OCI-LY3 (cell line): ENCODE measurements around the gene FARP1.

Experiments used
- H2AFZ ChIP-seq: fragments of 200-600, 300-600 bp; shearing (Covaris generic); 2 replicates; pipeline ENCODE4 v1.6.0; 2014; ENCODE audit warnings: antibody characterized with exemption, low read depth, low read length
- H3K27ac ChIP-seq: fragments of 200-600, 300-600 bp; sonication (generic); 2 replicates; pipeline ENCODE4 v1.5.1; 2014; ENCODE audit warnings: mild to moderate bottlenecking, low read length, moderate library complexity, mixed read lengths
- H3K27me3 ChIP-seq: fragments of 200-600, 300-600 bp; sonication (generic); 2 replicates; pipeline ENCODE4 v1.6.1; 2014; ENCODE audit warnings: low read depth, low read length, mixed read lengths
- H3K36me3 ChIP-seq: fragments of 200-600, 300-600 bp; sonication (generic); replicated peaks from 2 replicates; pipeline ENCODE3; 2014; ENCODE audit warnings: low read depth, low read length, mixed read lengths
- H3K4me1 ChIP-seq: fragments of 300-600, 200-600 bp; sonication (generic); 2 replicates; pipeline ENCODE4 v1.6.1; 2014; ENCODE audit warnings: low read length, mixed read lengths
- H3K4me2 ChIP-seq: fragments of 200-600, 300-600 bp; sonication (generic); 2 replicates; pipeline ENCODE4 v1.6.1; 2014; ENCODE audit warnings: low read length, mixed read lengths
- H3K4me3 ChIP-seq: fragments of 300-600, 200-600 bp; sonication (generic); 2 replicates; pipeline ENCODE4 v1.5.1; 2014; ENCODE audit warnings: antibody characterized with exemption, mild to moderate bottlenecking, low read length, moderate library complexity
- H3K79me2 ChIP-seq: fragments of 300-600, 200-600 bp; shearing (Covaris generic); 2 replicates; pipeline ENCODE4 v1.6.1; 2014; ENCODE audit warnings: mild to moderate bottlenecking, low read length, mixed read lengths
- H3K9ac ChIP-seq: fragments of 300-600, 200-600 bp; shearing (Covaris generic); 2 replicates; pipeline ENCODE4 v1.6.0; 2014; ENCODE audit warnings: mild to moderate bottlenecking, low read length, moderate library complexity
- H3K9me3 ChIP-seq: fragments of 200-600, 300-600 bp; shearing (Covaris generic); 2 replicates; pipeline ENCODE4 v1.6.1; 2014; ENCODE audit warnings: low read length, mixed read lengths; ENCODE audit not compliant: insufficient read depth
- H4K20me1 ChIP-seq: fragments of 200-600, 300-600 bp; sonication (generic); 2 replicates; pipeline ENCODE4 v1.6.1; 2016; ENCODE audit warnings: low read length, mixed read lengths; ENCODE audit not compliant: insufficient read depth
- CTCF ChIP-seq: fragments of 200-600, 300-600 bp; sonication (generic); IDR thresholded peaks from 2 replicates; pipeline ENCODE4 v1.5.1; 2014; ENCODE audit warnings: antibody characterized with exemption, low read length, low read depth
- EZH2phosphoT487 ChIP-seq: fragments of 200-600 bp; shearing (Covaris generic); IDR thresholded peaks from 2 replicates; pipeline ENCODE4 v1.6.1; 2018; ENCODE audit warnings: antibody characterized with exemption, mixed run types, low read depth

Gene FARP1

GRCh38 chr13:98217597-98217996 is 74.7 kb downstream of the FARP1 start:
- H3K4me2 ChIP-seq: no peak overlapping the region
- no peak overlapping the region for H3K4me3 ChIP-seq
- H2AFZ ChIP-seq: no peak overlapping the region
- no peak overlapping the region for H3K27ac ChIP-seq
- H3K36me3 ChIP-seq: no peaks in the 10 kb centered on the region
- TF ChIP-seq EZH2phosphoT487 (no peak), CTCF (no peak)
- no peak overlapping the region for H3K9ac ChIP-seq
- no peaks in the 10 kb centered on the region for H3K9me3 ChIP-seq
- H3K27me3 ChIP-seq: no peaks in the 10 kb centered on the region
- peaks cover 7% of the 10 kb centered on the region for H3K4me1 ChIP-seq
- no peaks in the 10 kb centered on the region for H4K20me1 ChIP-seq
- no peaks in the 10 kb centered on the region for H3K79me2 ChIP-seq

- no peaks in the 10 kb centered on the region for H3K79me2 ChIP-seq
These were observed 76.8 kb downstream of the FARP1 start for GRCh38 chr13:98219685-98220084.

GRCh38 chr13:98220271-98220791 is 77.4 kb downstream of the FARP1 start:
- peaks cover 7% of the 10 kb centered on the region for H3K4me1 ChIP-seq
- no peaks in the 10 kb centered on the region for H3K36me3 ChIP-seq
- H3K27ac ChIP-seq: no peak overlapping the region
- H3K4me3 ChIP-seq: no peak overlapping the region
- no peaks in the 10 kb centered on the region for H4K20me1 ChIP-seq
- H2AFZ ChIP-seq: no peak overlapping the region
- H3K9ac ChIP-seq: no peak overlapping the region
- no peaks in the 10 kb centered on the region for H3K9me3 ChIP-seq
- H3K79me2 ChIP-seq: no peaks in the 10 kb centered on the region
- no peak overlapping the region for H3K4me2 ChIP-seq
- no peak for TF ChIP-seq EZH2phosphoT487
- H3K27me3 ChIP-seq: no peaks in the 10 kb centered on the region

More at GRCh38 chr13:98219685-98220084, 76.8 kb downstream of the FARP1 start:
- Histone ChIP-seq H3K4me2 (no peak overlapping the region), H3K9ac (no peak overlapping the region), H3K4me1 (peaks cover 7% of the 10 kb centered on the region), H3K36me3 (no peaks in the 10 kb centered on the region), H3K27me3 (no peaks in the 10 kb centered on the region), H3K27ac (no peak overlapping the region), H3K4me3 (no peak overlapping the region), H4K20me1 (no peaks in the 10 kb centered on the region), H2AFZ (no peak overlapping the region), H3K9me3 (no peaks in the 10 kb centered on the region)
- TF ChIP-seq CTCF: no peak
- no peak for TF ChIP-seq EZH2phosphoT487

GRCh38 chr13:98221234-98221633 is 78.3 kb downstream of the FARP1 start:
- Histone ChIP-seq H3K27me3 (no peaks in the 10 kb centered on the region), H3K4me2 (no peak overlapping the region), H3K27ac (no peak overlapping the region), H3K79me2 (no peaks in the 10 kb centered on the region), H3K9me3 (no peaks in the 10 kb centered on the region), H3K4me3 (no peak overlapping the region), H3K4me1 (peaks cover 7% of the 10 kb centered on the region), H3K9ac (no peak overlapping the region), H4K20me1 (no peaks in the 10 kb centered on the region), H2AFZ (no peak overlapping the region), H3K36me3 (no peaks in the 10 kb centered on the region)
- TF ChIP-seq CTCF: no peak
- TF ChIP-seq EZH2phosphoT487: no peak
